MM.1S (cell line): ENCODE measurements around the gene VPS16.

Source experiments
- DNase-seq: peaks from one replicate; pipeline ENCODE4 v3.0.0-alpha.2; 2015
- H2AFZ ChIP-seq: fragments of 300-600 bp; sonication (generic); 2 replicates; pipeline ENCODE4 v1.6.0; 2016; ENCODE audit warnings: antibody characterized with exemption, low read length
- H3F3A ChIP-seq: fragments of 300-600 bp; sonication (generic); 2 replicates; pipeline ENCODE4 v1.6.1; 2016; ENCODE audit warnings: mild to moderate bottlenecking, antibody characterized with exemption, low read length, moderate library complexity, mixed read lengths; ENCODE audit not compliant: insufficient read depth
- H3K27ac ChIP-seq: fragments of 300-600 bp; sonication (generic); 2 replicates; pipeline ENCODE4 v1.5.1; 2016; ENCODE audit warnings: mild to moderate bottlenecking, low read length
- H3K27me3 ChIP-seq: fragments of 300-600 bp; sonication (generic); replicated peaks from 2 replicates; pipeline ENCODE4 v1.6.0; 2016; ENCODE audit warnings: low read length; ENCODE audit not compliant: insufficient read depth
- H3K36me3 ChIP-seq: fragments of 300-600 bp; sonication (generic); replicated peaks from 2 replicates; pipeline ENCODE4 v1.6.1; 2016; ENCODE audit warnings: mild to moderate bottlenecking, low read length, mixed read lengths; ENCODE audit not compliant: insufficient read depth
- H3K4me1 ChIP-seq: fragments of 300-600 bp; sonication (generic); 2 replicates; pipeline ENCODE4 v1.6.1; 2016; ENCODE audit warnings: low read length, mixed read lengths
- H3K4me2 ChIP-seq: fragments of 300-600 bp; sonication (generic); 2 replicates; pipeline ENCODE4 v1.6.0; 2016; ENCODE audit warnings: low read depth, low read length
- H3K4me3 ChIP-seq: fragments of 300-600 bp; sonication (generic); 2 replicates; pipeline ENCODE4 v1.5.1; 2016; ENCODE audit warnings: low read length, mixed read lengths
- H3K79me2 ChIP-seq: fragments of 300-600 bp; sonication (generic); 2 replicates; pipeline ENCODE4 v1.6.1; 2016; ENCODE audit warnings: mixed run types, low read length, mixed read lengths
- H3K9ac ChIP-seq: fragments of 300-600 bp; sonication (generic); 2 replicates; pipeline ENCODE4 v1.6.1; 2016; ENCODE audit warnings: low read length, mixed read lengths
- H3K9me2 ChIP-seq: fragments of 300-600 bp; sonication (generic); replicated peaks from 2 replicates; pipeline ENCODE4 v1.6.1; 2016; ENCODE audit warnings: mild to moderate bottlenecking, low read length, mixed read lengths; ENCODE audit not compliant: insufficient read depth
- H3K9me3 ChIP-seq: fragments of 300-600 bp; sonication (generic); replicated peaks from 2 replicates; pipeline ENCODE4 v1.6.1; 2016; ENCODE audit warnings: mild to moderate bottlenecking, low read length, mixed read lengths; ENCODE audit not compliant: insufficient read depth
- H4K20me1 ChIP-seq: fragments of 300-600 bp; sonication (generic); 2 replicates; pipeline ENCODE4 v1.6.1; 2016; ENCODE audit warnings: mild to moderate bottlenecking, low read length, moderate library complexity, mixed read lengths; ENCODE audit not compliant: insufficient read depth
- CTCF ChIP-seq: fragments of 300-600 bp; sonication (generic); IDR thresholded peaks from 2 replicates; pipeline ENCODE4 v1.5.1; 2016; ENCODE audit warnings: antibody characterized with exemption, low read length, mixed read lengths
- EZH2 ChIP-seq: fragments of 300-600 bp; sonication (generic); optimal IDR thresholded peaks from 2 replicates; pipeline ENCODE3; 2017; ENCODE audit warnings: low read depth, mild to moderate bottlenecking, antibody characterized with exemption, low read length, mixed read lengths
- EZH2phosphoT487 ChIP-seq: fragments of 300-600 bp; sonication (generic); IDR thresholded peaks from 2 replicates; pipeline ENCODE4 v1.6.1; 2018; ENCODE audit warnings: antibody characterized with exemption, low read length

VPS16 gene

GRCh38 chr20:2865630-2866029, 25.1 kb downstream of the VPS16 start:
- H3K4me1 ChIP-seq = no peaks in the 10 kb centered on the region

GRCh38 chr20:2866236-2866635, 25.7 kb downstream of the VPS16 start:
- Histone ChIP-seq H3K36me3 (no peaks in the 10 kb centered on the region), H3K4me1 (no peaks in the 10 kb centered on the region), H3F3A (no peaks in the 10 kb centered on the region), H3K9me3 (no peaks in the 10 kb centered on the region), H3K79me2 (no peaks in the 10 kb centered on the region), H3K27me3 (no peaks in the 10 kb centered on the region), H3K4me2 (no peak overlapping the region), H4K20me1 (no peaks in the 10 kb centered on the region), H2AFZ (no peak overlapping the region), H3K27ac (no peak overlapping the region), H3K4me3 (no peak overlapping the region), H3K9me2 (no peaks in the 10 kb centered on the region), H3K9ac (no peak overlapping the region)
- DNase-seq = no peak
- TF ChIP-seq EZH2phosphoT487 (no peak), CTCF (no peak), EZH2 (no peak)

More at GRCh38 chr20:2865630-2866029, 25.1 kb downstream of the VPS16 start:
- Histone ChIP-seq H3K36me3 (no peaks in the 10 kb centered on the region), H3F3A (no peaks in the 10 kb centered on the region), H3K79me2 (no peaks in the 10 kb centered on the region), H3K27me3 (no peaks in the 10 kb centered on the region), H3K4me2 (no peak overlapping the region), H3K9me3 (no peaks in the 10 kb centered on the region), H4K20me1 (no peaks in the 10 kb centered on the region), H3K4me3 (no peak overlapping the region), H2AFZ (no peak overlapping the region), H3K9me2 (no peaks in the 10 kb centered on the region), H3K9ac (no peak overlapping the region), H3K27ac (no peak overlapping the region)
- TF ChIP-seq CTCF (no peak), EZH2 (no peak), EZH2phosphoT487 (no peak)
- no peak for DNase-seq

- H3K79me2 ChIP-seq = no peaks in the 10 kb centered on the region
- no peak overlapping the region for H2AFZ ChIP-seq
- DNase-seq = no peak
- H3K4me3 ChIP-seq = no peak overlapping the region
- no peaks in the 10 kb centered on the region for H3F3A ChIP-seq
- 0 out of 2 replicates have a peak, but pooled peaks cover 1% of the 10 kb centered on the region for H3K4me1 ChIP-seq
- H3K9me2 ChIP-seq = no peaks in the 10 kb centered on the region
- no peak overlapping the region for H3K27ac ChIP-seq
- H3K27me3 ChIP-seq = no peaks in the 10 kb centered on the region
- H3K9ac ChIP-seq = no peak overlapping the region
- H4K20me1 ChIP-seq = no peaks in the 10 kb centered on the region
- TF ChIP-seq EZH2 = no peak
- no peak for TF ChIP-seq EZH2phosphoT487
- no peaks in the 10 kb centered on the region for H3K36me3 ChIP-seq
- H3K4me2 ChIP-seq = no peak overlapping the region
- no peaks in the 10 kb centered on the region for H3K9me3 ChIP-seq
Measured at GRCh38 chr20:2867081-2867864, 26.7 kb downstream of the VPS16 start.

GRCh38 chr20:2869381-2869780, 28.8 kb downstream of the VPS16 start:
- Histone ChIP-seq H3K9me2 (no peaks in the 10 kb centered on the region), H3K4me2 (no peak overlapping the region)

More at GRCh38 chr20:2869381-2869780, 28.8 kb downstream of the VPS16 start:
- H3K36me3 ChIP-seq = no peaks in the 10 kb centered on the region
- no peak overlapping the region for H2AFZ ChIP-seq
- H3K4me1 ChIP-seq = peaks cover 3% of the 10 kb centered on the region; the same call in 1 of the 2 replicates
- H3K79me2 ChIP-seq = peaks cover 8% of the 10 kb centered on the region
- no peak overlapping the region for H3K9ac ChIP-seq
- no peak overlapping the region for H3K27ac ChIP-seq
- no peak overlapping the region for H3K4me3 ChIP-seq
- DNase-seq = no peak
- peaks cover 8% of the 10 kb centered on the region; the same call in 1 of the 2 replicates for H3F3A ChIP-seq
- H3K9me3 ChIP-seq = no peaks in the 10 kb centered on the region
- no peaks in the 10 kb centered on the region for H4K20me1 ChIP-seq
- H3K27me3 ChIP-seq = no peaks in the 10 kb centered on the region
- TF ChIP-seq EZH2phosphoT487 (no peak), EZH2 (no peak), CTCF (no peak)
